ENCODE measurements around the gene DMD.

Gene DMD

GRCh38 chrX:31228909-31229308 lies 1982.4 kb downstream of the DMD start:
- DNase-seq (ENCODE audit: low spot score), result no peak

GRCh38 chrX:31228415-31228832 lies 1982.9 kb downstream of the DMD start:
- DNase-seq (ENCODE audit: low spot score), result peak; percentile 16

DNA sequence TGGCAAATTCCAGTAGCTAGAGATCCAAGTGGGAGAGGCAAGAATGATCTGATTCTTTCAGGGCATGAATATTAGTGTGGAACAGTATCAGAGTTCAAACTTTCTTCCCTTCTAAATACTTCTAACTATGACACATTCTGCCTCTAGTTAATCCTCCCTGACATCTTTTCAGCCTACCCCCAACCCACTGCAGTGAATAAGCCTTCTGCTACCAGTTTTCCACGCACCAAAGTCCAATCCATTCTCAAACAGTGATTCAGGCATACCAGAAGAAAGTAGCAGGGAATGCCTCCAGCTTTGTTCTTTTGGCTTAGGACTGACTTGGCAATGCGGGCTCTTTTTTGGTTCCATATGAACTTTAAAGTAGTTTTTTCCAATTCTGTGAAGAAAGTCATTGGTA lies 1984.1 kb downstream of the DMD start:
- DNase-seq (ENCODE audit: low spot score), result no peak

GRCh38 chrX:31225819-31226218 lies 1985.5 kb downstream of the DMD start:
- no peak for DNase-seq (ENCODE audit: low spot score)

GRCh38 chrX:31224381-31225012 lies 1986.9 kb downstream of the DMD start:
- no peak for DNase-seq (ENCODE audit: low spot score)

GRCh38 chrX:31223817-31224216 lies 1987.5 kb downstream of the DMD start:
- no peak for DNase-seq (ENCODE audit: low spot score)

DNA sequence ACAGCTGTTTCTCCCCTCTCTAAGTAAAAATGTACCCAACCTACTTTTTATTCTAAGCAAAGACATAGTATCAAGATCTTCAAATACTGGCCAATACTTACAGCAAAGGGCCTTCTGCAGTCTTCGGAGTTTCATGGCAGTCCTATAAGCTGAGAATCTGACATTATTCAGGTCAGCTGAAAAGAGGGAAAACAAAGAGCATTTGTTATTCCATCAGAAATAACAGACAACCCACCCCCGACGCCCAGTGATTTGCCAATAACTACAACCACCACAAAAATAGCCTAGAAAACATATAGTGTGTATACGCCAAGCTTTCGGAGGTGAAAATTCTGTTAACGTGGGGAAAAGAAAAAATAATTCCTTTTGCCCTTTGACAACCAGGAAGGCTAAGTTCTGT lies 1988.4 kb downstream of the DMD start:
- no peak for DNase-seq (ENCODE audit: low spot score)

DNA sequence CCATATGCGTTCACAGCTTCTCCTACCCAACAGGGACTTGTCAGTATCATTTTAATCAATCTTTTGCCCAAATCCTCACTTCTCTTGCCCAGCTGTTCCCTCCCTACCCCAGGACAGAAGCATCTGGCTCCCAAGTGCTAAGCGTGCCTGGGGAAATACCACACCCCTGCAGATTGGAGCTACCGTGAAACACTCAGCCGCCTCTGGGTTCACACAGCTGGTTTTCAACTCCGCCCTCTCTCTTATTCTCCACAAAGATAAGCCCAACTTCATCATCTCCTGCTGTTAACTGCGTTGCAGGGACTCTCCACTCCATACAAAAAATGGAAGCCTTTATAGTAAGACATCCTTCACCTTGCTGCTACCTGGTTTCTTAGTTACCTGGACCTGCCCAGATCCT lies 1992.2 kb downstream of the DMD start:
- DNase-seq (ENCODE audit: low spot score), result no peak

DNA sequence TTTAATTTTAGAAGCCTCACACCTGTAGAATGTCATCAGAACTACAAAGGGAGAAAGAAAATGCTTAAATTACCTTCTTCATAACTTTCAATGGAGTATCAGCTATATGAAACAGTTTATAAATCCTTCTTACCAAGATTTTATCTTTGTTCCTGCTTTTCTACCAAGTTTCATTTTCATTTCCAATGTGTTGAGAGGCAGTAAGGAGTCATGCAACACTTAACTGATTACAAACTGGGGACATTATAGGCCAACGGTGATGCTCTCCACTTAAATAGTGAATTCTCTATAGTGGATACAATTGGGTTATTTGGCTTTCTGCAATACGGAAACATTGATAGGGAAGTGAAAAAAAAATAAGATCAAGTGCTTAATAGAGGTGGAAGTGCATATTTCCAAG lies 1994.3 kb downstream of the DMD start:
- no peak for DNase-seq (ENCODE audit: low spot score)

DNA sequence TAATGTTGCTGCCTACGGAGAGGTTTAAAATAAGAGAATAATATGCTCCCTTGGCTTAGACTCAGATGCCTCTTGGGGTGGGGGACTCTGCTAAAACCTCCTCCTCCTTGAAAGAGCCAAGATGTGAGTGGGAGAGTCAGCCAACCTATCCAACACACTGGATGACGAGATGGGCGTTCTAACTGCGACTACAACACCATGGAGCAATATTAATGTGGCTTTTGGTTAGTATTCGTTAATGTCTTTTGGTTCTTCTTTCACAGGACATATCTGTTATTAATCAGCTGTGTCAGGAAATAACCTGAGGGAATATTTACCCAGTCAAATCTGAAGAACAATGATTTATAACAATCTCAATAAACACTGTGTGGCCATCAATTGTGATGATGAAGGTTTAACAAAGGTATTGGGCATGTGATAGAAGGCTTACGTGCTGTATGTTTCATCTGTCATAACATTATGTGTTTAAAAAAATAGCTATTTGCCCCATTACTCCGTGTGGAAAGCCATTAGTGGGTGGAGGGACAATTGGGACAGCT lies 1996.0 kb downstream of the DMD start:
- no peak for DNase-seq (ENCODE audit: low spot score)

DNA sequence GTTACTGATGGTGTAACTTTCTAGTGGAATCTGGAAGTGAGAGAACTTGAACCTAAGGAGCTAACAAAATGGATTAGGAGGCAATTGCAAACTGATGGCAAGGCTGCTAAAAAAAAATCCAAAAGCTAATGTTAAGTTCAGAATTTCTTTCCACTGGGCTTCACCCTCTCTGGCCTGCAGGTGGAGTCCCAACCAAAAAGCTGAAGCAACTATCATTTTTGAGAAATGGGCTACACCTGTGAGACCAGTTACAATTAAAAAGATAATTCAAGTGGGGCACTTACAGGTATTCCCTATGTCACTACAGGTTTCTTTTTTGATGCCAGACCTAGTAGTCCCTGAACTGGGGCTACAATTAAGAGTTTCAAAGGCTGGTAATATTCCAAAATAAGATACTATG lies 1997.4 kb downstream of the DMD start:
- no peak for DNase-seq (ENCODE audit: low spot score)

GRCh38 chrX:31212856-31213748 lies 1998.2 kb downstream of the DMD start:
- DNase-seq (ENCODE audit: low spot score), result no peak

DNA sequence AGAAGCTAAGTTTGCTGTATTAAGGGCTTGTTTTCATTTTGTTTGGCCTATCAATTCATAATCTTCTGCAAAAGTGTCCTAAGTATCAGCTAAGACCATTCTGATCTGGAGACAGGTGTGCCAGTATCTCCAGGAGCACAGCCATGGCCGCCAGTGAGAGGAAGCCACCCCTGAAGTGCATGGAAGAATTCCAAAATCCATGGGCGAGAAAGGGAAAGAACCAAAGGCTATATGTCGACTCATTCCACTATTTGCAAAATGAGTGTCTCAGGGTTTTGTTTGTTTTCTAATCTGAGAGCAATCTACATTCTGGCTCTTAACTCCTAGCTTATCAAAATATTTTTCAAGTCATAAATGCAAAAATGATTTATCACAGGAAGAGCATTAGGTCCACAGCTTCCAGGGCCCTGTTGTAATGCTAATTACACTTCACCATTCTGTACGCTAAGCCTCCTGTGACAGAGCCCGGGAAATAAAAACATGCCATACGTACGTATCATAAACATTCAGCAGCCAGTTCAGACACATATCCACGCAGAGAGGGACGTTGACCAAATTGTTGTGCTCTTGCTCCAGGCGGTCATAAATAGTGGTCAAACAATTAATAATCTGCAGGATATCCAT lies 2002.2 kb downstream of the DMD start:
- DNase-seq (ENCODE audit: low spot score), result no peak

DNA sequence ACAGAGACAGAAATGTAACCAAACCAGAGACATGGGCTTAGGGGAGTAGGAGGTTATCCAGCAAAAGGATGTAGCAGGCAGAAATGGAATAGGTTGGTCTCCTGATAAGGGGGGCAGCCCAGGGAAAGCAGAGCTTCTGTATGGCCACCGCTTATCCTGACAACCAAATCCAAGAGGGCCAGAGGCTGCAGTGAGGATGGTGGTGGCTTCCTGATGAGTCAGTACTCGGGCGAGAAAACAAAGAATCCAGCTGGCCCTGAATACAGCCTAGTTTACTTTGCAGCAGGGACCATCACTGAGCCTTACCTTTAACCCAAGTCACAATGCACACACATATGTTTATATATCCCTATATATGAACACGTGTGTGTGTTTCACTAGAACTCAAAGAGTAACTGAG lies 2009.8 kb downstream of the DMD start:
- no peak for DNase-seq (ENCODE audit: low spot score)

DNA sequence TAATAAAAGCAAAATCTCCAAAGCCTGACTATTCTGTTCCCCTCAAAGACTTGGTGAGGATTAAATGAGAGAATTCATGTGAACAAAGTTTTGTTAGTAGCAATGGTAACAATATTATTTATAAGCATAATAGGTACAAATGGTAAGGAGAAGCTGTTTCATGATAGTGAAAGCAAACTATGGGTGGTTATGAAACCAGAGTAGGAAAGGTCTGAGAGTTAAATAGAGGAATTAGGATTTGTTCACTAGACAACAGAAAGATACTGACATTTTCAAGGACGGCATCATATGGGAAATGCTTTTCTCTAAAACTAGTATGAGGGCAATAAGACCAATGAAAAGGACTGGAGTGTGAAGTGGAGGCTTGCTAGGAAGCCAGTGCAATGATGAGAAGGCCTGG lies 2010.9 kb downstream of the DMD start:
- no peak for DNase-seq (ENCODE audit: low spot score)

GRCh38 chrX:31199840-31200114 lies 2011.6 kb downstream of the DMD start:
- no peak for DNase-seq (ENCODE audit: low spot score)

GRCh38 chrX:31199056-31199839 lies 2012.1 kb downstream of the DMD start:
- no peak for DNase-seq (ENCODE audit: low spot score)

GRCh38 chrX:31190221-31190975 lies 2021.0 kb downstream of the DMD start:
- DNase-seq (ENCODE audit: low spot score), result no peak

GRCh38 chrX:31186693-31187338 lies 2024.5 kb downstream of the DMD start:
- DNase-seq (ENCODE audit: low spot score), result no peak

DNA sequence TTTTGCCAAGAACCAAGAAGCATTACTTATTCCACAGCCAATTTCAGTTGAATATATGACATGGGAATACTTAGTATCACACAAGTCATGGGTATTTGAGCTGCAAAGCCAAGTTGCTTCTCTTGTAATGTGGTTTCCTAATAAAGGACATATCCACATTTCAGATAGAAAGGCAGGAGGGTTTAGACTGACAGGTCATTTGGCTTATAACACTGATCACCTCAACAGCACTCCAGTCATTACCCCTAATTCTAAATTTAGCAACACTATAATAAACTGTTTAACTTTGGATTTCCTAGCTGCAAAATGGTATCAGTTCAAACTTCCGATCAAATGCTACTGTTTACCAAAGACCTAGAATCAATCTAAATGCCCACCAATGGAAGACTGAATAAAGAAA lies 2025.5 kb downstream of the DMD start:
- no peak for DNase-seq (ENCODE audit: low spot score)

DNA sequence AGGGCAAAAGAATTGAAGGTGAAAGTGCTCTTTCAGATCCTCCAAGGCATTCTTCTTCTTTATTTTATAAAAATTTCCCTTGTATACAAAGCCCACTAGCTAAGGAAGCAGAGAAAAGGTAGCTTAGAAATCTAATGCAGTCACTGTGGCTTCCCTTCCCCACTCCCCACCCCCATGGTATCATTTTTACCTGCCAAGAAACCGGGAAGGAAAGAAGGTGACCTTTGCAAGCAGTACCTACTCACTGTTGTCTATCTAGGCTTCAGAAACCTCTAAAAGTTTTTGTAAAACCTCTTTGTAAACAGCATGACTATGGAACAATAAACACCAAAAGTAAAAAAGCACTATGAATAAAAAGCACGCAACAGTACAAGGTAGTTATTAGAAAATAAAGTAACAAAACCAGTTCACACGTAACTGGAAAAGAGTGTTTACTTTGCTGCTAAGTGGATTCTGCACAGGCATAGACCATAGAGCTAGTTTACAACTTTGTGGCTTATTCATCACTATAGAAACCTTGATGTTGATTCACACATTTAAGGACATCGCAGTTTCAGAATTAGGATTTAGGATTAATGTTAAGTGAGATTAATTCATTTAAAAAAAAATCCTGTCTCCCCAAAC lies 2029.9 kb downstream of the DMD start:
- no peak for DNase-seq (ENCODE audit: low spot score)

All from globus pallidus (tissue), 1 donor.